Amniotic stem cell (primary cell): ENCODE results near the gene CNTNAP2.

Experiments
- DNase-seq: peaks from one replicate; lab custom pipeline; 2025; lab: John Stamatoyannopoulos, UW

CNTNAP2 gene

DNA sequence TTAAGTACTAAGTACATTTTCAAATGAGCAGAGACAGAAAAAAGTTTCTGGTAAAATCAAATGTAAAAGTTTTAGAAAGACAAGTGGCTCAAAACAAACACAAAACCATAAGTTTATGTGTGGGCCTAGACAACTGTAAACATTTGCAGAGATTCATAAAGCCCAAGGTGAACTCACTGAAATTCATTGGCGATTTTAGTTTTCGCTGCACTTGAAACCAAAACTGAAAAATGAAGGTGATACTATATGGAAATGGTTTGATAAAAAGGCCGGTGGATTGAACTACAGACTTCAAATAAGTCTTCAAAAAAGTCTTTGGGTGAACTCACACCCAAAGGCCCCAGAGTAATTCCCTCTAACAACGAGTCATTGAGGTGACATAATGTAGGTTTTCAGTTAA lies 1289.0 kb downstream of the CNTNAP2 start:
- DNase-seq: no peak

DNA sequence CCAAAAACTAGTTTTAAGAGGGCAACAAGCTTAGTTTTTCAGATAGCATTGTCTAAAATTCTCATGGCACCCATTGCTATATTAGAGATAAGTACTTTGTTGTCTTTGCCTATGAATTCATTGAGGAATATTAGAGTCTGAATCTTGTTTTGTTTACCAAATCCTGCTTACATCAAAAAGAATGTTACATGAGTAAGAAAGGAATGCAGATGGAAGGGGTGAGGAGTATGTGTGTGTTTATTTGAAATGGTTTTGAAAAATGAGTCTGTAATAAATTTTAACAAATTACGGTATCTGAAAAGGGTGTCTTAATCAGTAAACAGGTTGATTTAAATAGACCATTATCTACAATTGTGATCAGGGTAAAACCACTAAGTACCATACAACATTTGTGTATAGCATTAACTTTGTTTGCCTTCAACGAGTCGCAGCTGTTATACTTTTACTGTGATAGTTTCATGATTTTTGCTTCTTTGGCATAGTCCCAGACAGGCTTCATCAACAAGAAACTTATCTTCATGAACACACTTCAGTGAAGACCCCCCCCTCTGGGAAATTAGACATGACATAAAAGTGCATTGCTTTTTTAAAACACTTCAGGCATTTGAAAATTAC lies 1290.0 kb downstream of the CNTNAP2 start:
- DNase-seq: no peak

GRCh38 chr7:147411096-147411495 lies 1294.5 kb downstream of the CNTNAP2 start:
- DNase-seq: no peak

DNA sequence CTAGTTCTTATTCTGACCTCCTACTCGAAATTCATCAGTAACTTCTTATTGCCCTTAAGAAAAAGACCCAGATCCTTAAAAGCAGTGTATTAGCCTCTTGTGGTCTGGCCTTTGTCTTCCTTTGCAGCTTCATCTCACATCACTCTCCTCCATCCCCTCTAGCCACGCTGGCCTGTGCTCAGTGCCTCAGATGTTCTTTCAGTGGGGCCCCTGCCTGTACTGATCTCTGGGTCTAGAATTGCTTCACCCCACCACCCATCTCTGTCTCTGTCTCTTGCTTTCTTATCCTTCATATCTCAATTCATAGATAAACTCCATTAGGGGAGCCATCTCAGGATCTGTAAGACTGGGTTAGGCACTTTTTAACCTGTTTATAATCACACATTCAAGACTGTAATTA lies 1295.5 kb downstream of the CNTNAP2 start:
- no peak for DNase-seq

GRCh38 chr7:147412782-147413556 lies 1296.4 kb downstream of the CNTNAP2 start:
- peak; percentile 29 for DNase-seq

DNA sequence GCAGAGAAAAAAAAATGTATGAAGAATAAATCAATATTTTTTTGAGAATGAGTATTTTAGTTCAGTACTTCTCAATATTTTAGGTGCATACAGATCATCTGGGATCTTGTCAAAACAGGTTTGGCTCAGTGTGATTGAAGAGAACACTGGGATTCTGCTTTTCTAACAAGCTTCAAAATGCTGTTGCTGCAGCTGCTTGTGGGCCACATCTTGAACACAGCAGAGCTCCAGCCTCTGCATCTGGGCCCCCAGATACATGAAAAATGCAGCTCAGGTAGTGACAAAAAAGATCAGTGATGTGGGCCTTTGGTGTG lies 1296.9 kb downstream of the CNTNAP2 start:
- no peak for DNase-seq

DNA sequence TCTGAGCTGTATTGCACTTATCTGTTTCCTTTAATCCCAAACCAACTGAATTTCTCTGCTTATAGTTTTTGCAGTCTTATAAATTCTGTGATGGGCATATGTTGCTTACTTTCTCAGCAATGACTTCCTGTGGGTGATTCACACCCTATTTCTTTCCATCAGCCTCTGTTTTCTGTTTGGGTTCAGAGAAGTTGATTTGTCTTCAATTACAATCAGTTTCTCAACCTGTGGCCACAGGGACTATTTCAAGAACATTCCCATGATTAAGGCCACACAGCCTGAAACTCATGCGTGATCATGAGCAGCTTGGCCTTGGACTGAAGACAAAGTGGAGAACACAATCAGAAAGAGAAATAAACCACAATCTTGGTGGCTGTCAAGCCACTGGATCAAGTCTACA lies 1299.4 kb downstream of the CNTNAP2 start:
- DNase-seq: no peak

DNA sequence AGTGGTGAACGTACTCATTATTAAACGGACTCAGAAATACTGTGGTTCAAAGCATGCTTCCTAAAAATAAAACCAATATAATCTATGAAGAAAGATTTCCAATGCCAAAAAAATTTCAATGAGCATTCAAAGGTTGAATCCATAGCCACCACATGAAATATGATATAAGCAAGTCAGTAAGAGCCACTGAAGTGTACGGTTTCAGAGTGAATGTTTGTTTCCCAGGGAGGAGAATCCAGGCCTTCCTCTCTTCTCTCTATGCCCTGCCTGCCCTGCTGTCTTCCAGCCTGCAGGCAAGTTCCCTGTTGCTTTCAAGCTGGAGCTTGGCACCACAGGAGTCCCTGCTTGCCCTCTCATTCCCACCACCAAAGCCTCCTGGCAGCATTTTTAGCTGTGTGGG lies 1302.4 kb downstream of the CNTNAP2 start:
- DNase-seq: no peak

- DNase-seq: no peak
These were observed 1307.3 kb downstream of the CNTNAP2 start for GRCh38 chr7:147423875-147424274.

- DNase-seq: no peak
These were observed 1311.5 kb downstream of the CNTNAP2 start for GRCh38 chr7:147428075-147428474.

DNA sequence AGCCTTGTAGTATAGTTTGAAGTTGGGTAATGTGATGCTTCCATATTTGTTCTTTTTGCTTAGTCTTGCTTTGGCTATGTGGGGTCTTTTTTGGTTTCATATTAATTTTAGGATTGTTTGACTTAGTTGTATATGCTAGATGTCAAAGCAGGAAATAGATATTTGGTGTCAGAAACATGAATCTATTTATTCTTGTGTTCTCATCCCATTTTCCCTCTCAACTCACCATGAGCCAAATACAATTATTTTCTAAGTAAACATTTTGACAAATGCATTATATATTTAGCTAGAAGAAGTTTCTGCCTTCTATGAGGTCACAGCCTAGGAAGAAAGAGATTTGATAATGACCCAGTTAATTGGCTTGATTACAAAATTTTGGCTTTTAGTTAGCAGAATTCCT lies 1313.4 kb downstream of the CNTNAP2 start:
- no peak for DNase-seq

GRCh38 chr7:147432079-147432478 lies 1315.5 kb downstream of the CNTNAP2 start:
- DNase-seq: peak; percentile 59

GRCh38 chr7:147432576-147432975 lies 1316.0 kb downstream of the CNTNAP2 start:
- no peak for DNase-seq

- DNase-seq: no peak
These were observed 1320.1 kb downstream of the CNTNAP2 start for GRCh38 chr7:147436718-147437117.

DNA sequence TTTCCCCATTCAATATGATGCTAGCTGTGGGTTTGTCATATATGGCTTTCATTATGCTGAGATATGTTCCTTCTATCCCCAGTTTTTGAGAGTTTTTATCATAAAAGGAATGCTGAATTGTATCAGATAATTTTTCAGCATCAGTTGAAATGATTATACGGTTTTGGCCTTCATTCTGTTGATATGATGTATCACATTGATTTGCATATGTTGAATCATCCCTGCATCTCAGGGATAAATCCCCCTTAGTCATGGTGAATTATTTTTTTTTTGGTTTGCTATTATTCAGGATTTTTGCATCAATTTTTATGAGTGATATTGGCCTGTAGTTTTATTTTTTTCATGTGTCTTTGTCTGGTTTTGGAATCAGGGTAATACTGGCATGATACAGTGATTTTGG lies 1321.6 kb downstream of the CNTNAP2 start:
- DNase-seq: peak; percentile 43

DNA sequence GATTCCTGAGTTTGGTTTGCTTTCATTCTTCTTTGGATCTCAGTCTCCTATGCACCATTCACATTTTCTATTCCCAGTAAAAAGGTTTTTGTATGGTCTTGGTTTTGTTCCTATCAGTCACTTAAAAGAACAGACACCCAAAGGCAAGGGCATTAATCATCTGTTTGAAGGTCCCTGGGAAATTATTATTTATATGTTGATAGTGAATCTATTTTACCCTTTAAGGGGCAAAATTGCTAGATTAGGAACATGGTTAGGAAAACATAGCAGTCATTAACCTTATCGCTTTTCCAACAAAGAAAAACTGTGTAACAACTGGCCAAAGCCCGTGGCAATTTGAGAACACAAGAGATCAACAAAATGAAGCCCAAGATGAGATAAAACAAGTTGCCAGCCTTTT lies 1327.3 kb downstream of the CNTNAP2 start:
- no peak for DNase-seq

DNA sequence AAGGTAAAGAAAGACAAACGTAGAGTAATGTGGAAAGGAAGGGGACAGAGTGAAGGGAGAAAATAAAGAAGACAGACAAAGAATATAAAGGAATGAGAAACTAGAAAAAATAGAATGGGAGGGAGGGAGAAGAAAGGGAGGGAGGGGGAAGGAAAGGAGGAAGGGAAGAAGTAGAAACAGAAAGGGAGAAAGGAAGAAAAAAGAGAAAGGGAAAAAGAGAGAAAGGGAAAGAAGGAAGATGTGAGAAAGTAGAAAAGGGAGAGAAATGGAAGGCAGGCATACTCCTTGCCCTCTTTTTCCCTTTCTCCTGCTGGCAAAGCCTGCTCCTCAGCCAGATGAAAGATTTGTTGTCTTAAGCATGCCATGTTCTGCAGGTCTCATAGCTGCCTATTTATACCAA lies 1336.2 kb downstream of the CNTNAP2 start:
- no peak for DNase-seq

DNA sequence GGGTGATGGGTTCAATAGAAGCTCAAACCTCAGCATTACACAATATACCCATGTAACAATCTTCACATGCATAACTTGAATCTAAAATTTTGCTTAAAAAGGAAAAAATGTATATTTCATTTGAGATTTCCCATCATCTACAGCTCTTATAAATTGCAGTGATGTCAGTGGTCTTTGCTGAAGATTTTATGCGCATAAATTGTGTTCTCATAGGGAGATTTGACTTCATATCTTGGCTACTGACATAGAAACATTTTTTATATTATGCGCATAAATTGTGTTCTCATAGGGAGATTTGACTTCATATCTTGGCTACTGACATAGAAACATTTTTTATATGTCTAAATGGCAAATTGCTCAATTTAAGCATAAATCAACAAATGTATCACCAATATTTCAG lies 1348.6 kb downstream of the CNTNAP2 start:
- no peak for DNase-seq

GRCh38 chr7:147472556-147472955 lies 1356.0 kb downstream of the CNTNAP2 start:
- DNase-seq: no peak

GRCh38 chr7:147474862-147475261 lies 1358.3 kb downstream of the CNTNAP2 start:
- no peak for DNase-seq

GRCh38 chr7:147477526-147477925 lies 1360.9 kb downstream of the CNTNAP2 start:
- no peak for DNase-seq

DNA sequence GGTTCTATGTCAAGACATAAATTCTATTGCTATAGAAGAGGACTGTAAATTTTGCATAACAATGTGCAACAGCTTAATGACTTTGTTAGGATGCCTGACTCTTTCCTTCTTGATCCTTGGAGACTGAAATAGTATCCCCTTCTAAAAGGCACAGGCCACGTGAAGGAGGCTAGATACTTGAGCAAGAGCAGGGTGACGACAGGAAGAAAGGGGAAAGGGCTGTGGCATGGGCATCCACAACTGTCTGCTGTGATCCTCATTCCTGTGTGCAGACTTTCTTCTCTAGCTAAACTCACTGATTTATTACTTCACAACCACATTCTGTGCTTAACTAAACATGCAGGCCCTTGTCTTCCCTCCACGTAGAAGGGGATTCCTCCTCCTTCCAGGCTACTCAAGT lies 1362.2 kb downstream of the CNTNAP2 start:
- no peak for DNase-seq

DNA sequence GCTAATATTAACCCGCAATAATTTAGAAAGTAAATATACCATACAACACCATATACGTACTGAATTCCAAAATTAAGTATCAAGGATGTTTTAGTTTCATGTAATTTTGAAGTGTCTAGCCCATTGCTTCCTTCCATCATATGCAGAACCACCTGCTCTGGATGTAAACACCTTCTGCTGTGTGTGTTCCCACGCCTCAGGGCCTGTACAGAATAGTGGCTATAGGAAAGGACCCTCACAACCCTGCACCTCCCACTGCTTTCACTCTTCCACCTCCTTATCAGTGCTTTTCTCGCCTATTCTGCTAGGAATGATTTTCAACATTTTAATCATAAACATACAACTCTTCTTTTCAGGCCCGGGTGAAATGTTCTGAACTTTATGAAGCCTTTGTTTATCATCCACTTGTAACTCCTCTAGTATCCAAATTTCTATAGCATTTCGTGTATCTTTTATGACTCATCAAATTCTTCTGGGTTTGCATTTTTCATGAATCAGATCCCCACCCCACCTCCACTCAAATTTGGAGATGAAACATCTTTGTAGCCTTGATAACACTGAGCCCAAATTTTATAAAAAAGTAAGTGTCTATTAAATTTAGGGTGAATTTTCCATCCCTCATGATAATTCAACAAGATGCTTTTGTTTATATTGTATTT lies 1367.2 kb downstream of the CNTNAP2 start:
- peak; percentile 8 for DNase-seq
